Suprapubic skin (tissue), 4 donors: ENCODE results near the gene GPC1. TPM values are rescaled to one million over a fixed set of nuclear protein-coding genes. Genes with fewer than 3 reads are reported as not detected.

Experiments used
- DNase-seq, 2 donors: peaks; one replicate each; pipeline ENCODE4 v3.0.0-alpha.2; 2019; ENCODE audit warnings: low spot score in 2 of 2
- H3K27ac ChIP-seq: fragments of 200-600 bp; sonication (generic); one replicate; pipeline ENCODE4 v1.5.1; 2019
- H3K27me3 ChIP-seq: fragments of 200-600 bp; sonication (generic); one replicate; pipeline ENCODE4 v1.5.1; 2019
- H3K36me3 ChIP-seq: fragments of 200-600 bp; sonication (generic); one replicate; pipeline ENCODE4 v1.5.1; 2019
- H3K4me1 ChIP-seq: fragments of 200-600 bp; sonication (generic); one replicate; pipeline ENCODE4 v1.5.1; 2019
- H3K4me3 ChIP-seq: fragments of 200-600 bp; sonication (generic); one replicate; pipeline ENCODE4 v1.5.1; 2019; ENCODE audit warnings: mild to moderate bottlenecking
- H3K9me3 ChIP-seq: fragments of 200-600 bp; sonication (generic); one replicate; pipeline ENCODE4 v1.5.1; 2019
- EP300 ChIP-seq: sonication (generic); formaldehyde crosslinking; IDR thresholded peaks from one replicate; pipeline ENCODE4 v1.6.1; 2017; ENCODE audit warnings: antibody characterized with exemption
- POLR2A ChIP-seq, 2 donors: fragments of 450-650 bp; IDR thresholded peaks; one replicate each; pipeline ENCODE4 v1.6.1; 2017; ENCODE audit warnings: antibody characterized with exemption in 2 of 2, mild to moderate bottlenecking in 2 of 2, moderate library complexity in 2 of 2
- POLR2AphosphoS5 ChIP-seq, 3 donors: sonication (generic); formaldehyde crosslinking; IDR thresholded peaks; one replicate each; pipeline ENCODE4 v1.6.1; 2017; ENCODE audit warnings: antibody characterized with exemption in 3 of 3
- whole genome bisulfite sequencing: methylation state at CpG from one replicate; pipeline ENCODE4 v1.1.5; 2018; 5-methylcytosine and 5-hydroxymethylcytosine counted together
- total RNA-seq, 4 donors: library from RNA; depleted of rRNA; stranded (reverse); fragments of >200 nt; gene quantifications; one replicate each; pipeline ENCODE4 v1.1.0, GENCODE V29; 2016
- TF ChIP-seq, protein P1 (sequence below), 2 donors: fragments of 200-600 bp in 1 of 2; fragments of 450-650 bp in 1 of 2; sonication (generic) in 1 of 2; IDR thresholded peaks; one replicate each; pipeline ENCODE4 v1.5.1; 2016 to 2019; ENCODE audit warnings: antibody characterized with exemption in 2 of 2, mild to moderate bottlenecking in 1 of 2, moderate library complexity in 1 of 2

The GPC1 gene
- total RNA-seq, 4 donors from 2014 or later = 130 to 164 (median 145) TPM

DNA sequence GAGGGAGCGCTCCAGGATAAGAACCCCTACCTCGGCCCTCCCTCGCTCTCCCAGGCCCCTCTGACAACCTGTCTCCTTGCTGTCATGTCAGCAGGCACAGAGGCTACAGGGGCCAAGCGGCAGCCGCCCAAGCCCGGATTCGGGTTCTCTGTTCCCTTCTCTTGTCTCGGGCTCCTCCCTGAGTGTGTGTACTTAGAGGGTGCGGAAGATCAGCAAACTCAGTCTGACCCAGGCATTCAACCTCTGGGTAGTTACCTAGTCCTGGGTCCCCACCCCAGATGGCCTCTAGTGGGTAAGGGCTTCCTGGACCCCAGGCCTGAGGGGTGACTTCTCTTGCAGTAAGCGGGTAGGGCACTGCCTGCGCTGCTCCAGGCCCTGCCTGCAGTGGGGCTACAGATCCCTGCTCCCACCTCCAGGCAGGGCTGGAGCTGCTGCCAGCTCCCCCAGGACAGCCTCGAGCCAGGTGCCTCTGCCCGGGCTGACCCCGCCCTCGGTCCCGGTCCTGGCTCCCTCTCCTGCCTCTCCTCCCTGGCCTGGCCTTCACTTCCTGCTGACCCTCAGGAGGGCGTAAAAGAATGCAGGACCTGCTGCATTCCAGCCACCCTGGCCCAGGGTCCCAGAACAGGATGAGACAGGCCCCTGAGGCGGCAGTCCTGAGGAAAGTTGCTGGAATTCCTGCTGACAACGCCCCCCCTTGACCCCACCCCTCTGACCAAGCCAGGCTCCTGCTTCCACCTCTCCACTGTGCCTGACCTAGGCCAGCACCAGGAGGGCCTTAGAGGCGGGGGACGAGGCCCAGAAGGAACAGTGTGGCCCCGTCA lies 22.0 kb downstream of the GPC1 start:
- H3K27me3 ChIP-seq = peaks cover 26% of the 10 kb centered on the region
- peaks cover 45% of the 10 kb centered on the region for H3K4me1 ChIP-seq
- DNase-seq = no peak
- no peak overlapping the region for H3K27ac ChIP-seq
- no peaks in the 10 kb centered on the region for H3K9me3 ChIP-seq
- no peak for TF ChIP-seq POLR2A (IDR thresholded peaks at IDR 0.05)
- TF ChIP-seq, protein P1, sequence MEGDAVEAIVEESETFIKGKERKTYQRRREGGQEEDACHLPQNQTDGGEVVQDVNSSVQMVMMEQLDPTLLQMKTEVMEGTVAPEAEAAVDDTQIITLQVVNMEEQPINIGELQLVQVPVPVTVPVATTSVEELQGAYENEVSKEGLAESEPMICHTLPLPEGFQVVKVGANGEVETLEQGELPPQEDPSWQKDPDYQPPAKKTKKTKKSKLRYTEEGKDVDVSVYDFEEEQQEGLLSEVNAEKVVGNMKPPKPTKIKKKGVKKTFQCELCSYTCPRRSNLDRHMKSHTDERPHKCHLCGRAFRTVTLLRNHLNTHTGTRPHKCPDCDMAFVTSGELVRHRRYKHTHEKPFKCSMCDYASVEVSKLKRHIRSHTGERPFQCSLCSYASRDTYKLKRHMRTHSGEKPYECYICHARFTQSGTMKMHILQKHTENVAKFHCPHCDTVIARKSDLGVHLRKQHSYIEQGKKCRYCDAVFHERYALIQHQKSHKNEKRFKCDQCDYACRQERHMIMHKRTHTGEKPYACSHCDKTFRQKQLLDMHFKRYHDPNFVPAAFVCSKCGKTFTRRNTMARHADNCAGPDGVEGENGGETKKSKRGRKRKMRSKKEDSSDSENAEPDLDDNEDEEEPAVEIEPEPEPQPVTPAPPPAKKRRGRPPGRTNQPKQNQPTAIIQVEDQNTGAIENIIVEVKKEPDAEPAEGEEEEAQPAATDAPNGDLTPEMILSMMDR (IDR thresholded peaks at IDR 0.05) = no peak
- TF ChIP-seq POLR2AphosphoS5 (IDR thresholded peaks at IDR 0.05) = no peak
- no peak for TF ChIP-seq EP300
- 28% methylated on average over 9 of the region's 22 CpGs for WGBS
- no peak overlapping the region for H3K4me3 ChIP-seq
- H3K36me3 ChIP-seq = peaks cover 25% of the 10 kb centered on the region

- 84% methylated on average over 6 of the region's 16 CpGs for WGBS
- peaks cover 41% of the 10 kb centered on the region for H3K4me1 ChIP-seq
- TF ChIP-seq POLR2AphosphoS5 (IDR thresholded peaks at IDR 0.05) (no peak), EP300 (no peak), POLR2A (IDR thresholded peaks at IDR 0.05) (no peak)
- TF ChIP-seq, protein P1 (IDR thresholded peaks at IDR 0.05) = no peak
Measured at GRCh38 chr2:240458044-240458899, 22.8 kb downstream of the GPC1 start.

DNA sequence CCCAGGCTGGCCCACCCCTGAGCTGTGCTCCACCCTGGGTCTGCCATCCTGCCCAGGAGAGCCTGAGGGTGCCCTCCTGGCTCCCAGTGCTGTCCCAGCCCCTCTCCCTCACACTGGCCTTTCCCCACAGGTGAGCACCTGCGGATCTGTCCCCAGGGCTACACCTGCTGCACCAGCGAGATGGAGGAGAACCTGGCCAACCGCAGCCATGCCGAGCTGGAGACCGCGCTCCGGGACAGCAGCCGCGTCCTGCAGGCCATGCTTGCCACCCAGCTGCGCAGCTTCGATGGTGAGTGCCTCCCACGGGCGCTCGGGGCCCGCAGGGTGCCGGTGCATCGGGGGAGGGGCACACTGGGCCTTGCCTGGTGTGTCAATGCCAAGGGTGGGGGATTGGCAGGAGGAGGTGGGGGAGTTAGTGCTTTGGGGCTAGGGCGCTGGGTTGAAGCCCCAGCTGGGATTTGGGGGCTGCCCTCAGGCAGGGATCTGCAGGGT lies 23.5 kb downstream of the GPC1 start:
- H3K36me3 ChIP-seq = peaks cover 35% of the 10 kb centered on the region
- 60% methylated on average over 8 of the region's 18 CpGs for WGBS
- no peak overlapping the region for H3K27ac ChIP-seq
- no peaks in the 10 kb centered on the region for H3K9me3 ChIP-seq
- H3K27me3 ChIP-seq = peaks cover 13% of the 10 kb centered on the region
- peaks cover 34% of the 10 kb centered on the region for H3K4me1 ChIP-seq
- no peak overlapping the region for H3K4me3 ChIP-seq
- DNase-seq = peak in 1 of 2 donors; percentile 61
- TF ChIP-seq, protein P1 (IDR thresholded peaks at IDR 0.05) = no peak
- TF ChIP-seq POLR2A (IDR thresholded peaks at IDR 0.05) = no peak

More at GRCh38 chr2:240458044-240458899, 22.8 kb downstream of the GPC1 start:
- H3K9me3 ChIP-seq = no peaks in the 10 kb centered on the region
- DNase-seq = peak in 1 of 2 donors; percentile 53
- H3K4me3 ChIP-seq = no peak overlapping the region
- H3K36me3 ChIP-seq = peaks cover 33% of the 10 kb centered on the region
- H3K27me3 ChIP-seq = peaks cover 19% of the 10 kb centered on the region
- no peak overlapping the region for H3K27ac ChIP-seq

GRCh38 chr2:240459401-240460252 lies 24.2 kb downstream of the GPC1 start:
- H3K4me1 ChIP-seq = peaks cover 28% of the 10 kb centered on the region
- H3K9me3 ChIP-seq = no peaks in the 10 kb centered on the region
- H3K27ac ChIP-seq = no peak overlapping the region
- peaks cover 36% of the 10 kb centered on the region for H3K36me3 ChIP-seq
- no peak overlapping the region for H3K4me3 ChIP-seq
- H3K27me3 ChIP-seq = peaks cover 8% of the 10 kb centered on the region
- 59% methylated on average over 14 of the region's 23 CpGs for WGBS
- TF ChIP-seq EP300 (no peak), POLR2AphosphoS5 (IDR thresholded peaks at IDR 0.05) (no peak), POLR2A (IDR thresholded peaks at IDR 0.05) (no peak)
- TF ChIP-seq, protein P1 (IDR thresholded peaks at IDR 0.05) = no peak
- peak; percentile 60 to 74 for DNase-seq
